Nephron (organoid): Measurements from ENCODE around the gene CCT3.

ENCODE experiments used
- H3K27ac Mint-ChIP-seq, 3 experiments: 2 replicates each; pipeline ENCODE4 v1.8.0; 2020; ENCODE audit warnings: mixed read lengths in 3 of 3, mild to moderate bottlenecking in 2 of 3, moderate library complexity in 1 of 3
- H3K27me3 Mint-ChIP-seq: 2 replicates; pipeline ENCODE4 v1.8.0; 2021; ENCODE audit warnings: low read depth, mild to moderate bottlenecking, moderate library complexity, mixed read lengths
- H3K36me3 Mint-ChIP-seq: 2 replicates; pipeline ENCODE4 v1.8.0; 2020; ENCODE audit warnings: low read depth, mixed read lengths
- H3K4me1 Mint-ChIP-seq: 2 replicates; pipeline ENCODE4 v1.8.0; 2020; ENCODE audit warnings: mixed read lengths
- H3K4me3 Mint-ChIP-seq, 3 experiments: 2 replicates each; pipeline ENCODE4 v1.8.0; 2020; ENCODE audit warnings: mild to moderate bottlenecking in 3 of 3, mixed read lengths in 3 of 3, moderate library complexity in 2 of 3
- H3K9me3 Mint-ChIP-seq: 2 replicates; pipeline ENCODE4 v1.8.0; 2020; ENCODE audit warnings: mixed read lengths
- CTCF ChIP-seq, 3 experiments: fragments of 200-600 bp; sonication (generic); IDR thresholded peaks; one replicate each; pipeline ENCODE4 v1.5.0; 2021; ENCODE audit warnings: antibody characterized with exemption in 3 of 3; ENCODE audit not compliant: unreplicated experiment in 3 of 3

CCT3 gene

GRCh38 chr1:156366378-156367166 lies 28.5 kb upstream of the CCT3 start:
- H3K27me3 Mint-ChIP-seq: peaks cover 54% of the 10 kb centered on the region
- no peaks in the 10 kb centered on the region for H3K9me3 Mint-ChIP-seq
- peak overlapping the region in 1 of 3 experiments; percentile 9 for H3K27ac Mint-ChIP-seq
- TF ChIP-seq CTCF (IDR thresholded peaks at IDR 0.05; ENCODE audit: unreplicated experiment in 3 of 3): no peak
- peaks cover 2% of the 10 kb centered on the region for H3K4me1 Mint-ChIP-seq
- no peaks in the 10 kb centered on the region for H3K36me3 Mint-ChIP-seq
- no peak overlapping the region for H3K4me3 Mint-ChIP-seq

GRCh38 chr1:156365754-156366153 lies 27.7 kb upstream of the CCT3 start:
- Mint-ChIP-seq H3K27me3 (peaks cover 51% of the 10 kb centered on the region), H3K4me1 (no peaks in the 10 kb centered on the region), H3K27ac (peak overlapping the region in 1 of 3 experiments; percentile 44), H3K9me3 (no peaks in the 10 kb centered on the region), H3K36me3 (no peaks in the 10 kb centered on the region), H3K4me3 (no peak overlapping the region)
- no peak for TF ChIP-seq CTCF (IDR thresholded peaks at IDR 0.05; ENCODE audit: unreplicated experiment in 3 of 3)

GRCh38 chr1:156360534-156360933 lies 22.4 kb upstream of the CCT3 start:
- TF ChIP-seq CTCF (IDR thresholded peaks at IDR 0.05; ENCODE audit: unreplicated experiment in 3 of 3): no peak
- no peak overlapping the region for H3K4me3 Mint-ChIP-seq

GRCh38 chr1:156359973-156360372 lies 21.9 kb upstream of the CCT3 start:
- Mint-ChIP-seq H3K9me3 (no peaks in the 10 kb centered on the region), H3K4me3 (no peak overlapping the region), H3K36me3 (no peaks in the 10 kb centered on the region), H3K27ac (no peak overlapping the region), H3K4me1 (no peaks in the 10 kb centered on the region), H3K27me3 (peaks cover 60% of the 10 kb centered on the region)
- TF ChIP-seq CTCF (IDR thresholded peaks at IDR 0.05; ENCODE audit: unreplicated experiment in 3 of 3): no peak

More at GRCh38 chr1:156360534-156360933, 22.4 kb upstream of the CCT3 start:
- no peaks in the 10 kb centered on the region for H3K9me3 Mint-ChIP-seq
- no peaks in the 10 kb centered on the region for H3K4me1 Mint-ChIP-seq
- H3K27me3 Mint-ChIP-seq: peaks cover 61% of the 10 kb centered on the region
- H3K36me3 Mint-ChIP-seq: no peaks in the 10 kb centered on the region
- H3K27ac Mint-ChIP-seq: peak overlapping the region in 1 of 3 experiments; percentile 44

DNA sequence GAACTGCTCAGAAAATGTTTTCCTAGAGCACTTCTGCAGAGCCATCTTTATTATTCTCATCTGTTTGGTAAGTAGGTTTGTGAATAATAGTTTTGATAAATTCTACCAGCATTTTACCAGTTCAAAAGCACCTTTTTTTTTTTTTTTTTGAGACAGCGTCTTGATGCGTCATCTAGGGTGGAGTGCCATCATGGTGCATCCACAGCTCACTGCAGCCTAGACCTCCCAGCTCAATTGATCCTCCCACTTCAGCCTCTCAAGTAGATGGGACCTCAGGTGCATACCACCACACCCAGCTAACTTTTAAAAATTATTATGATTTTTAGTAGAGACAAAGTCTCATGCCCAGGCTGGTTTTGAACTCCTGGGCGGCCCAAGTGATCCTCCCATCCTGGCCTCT lies 21.2 kb upstream of the CCT3 start:
- Mint-ChIP-seq H3K27me3 (peaks cover 62% of the 10 kb centered on the region), H3K27ac (no peak overlapping the region), H3K4me3 (no peak overlapping the region), H3K36me3 (no peaks in the 10 kb centered on the region), H3K9me3 (no peaks in the 10 kb centered on the region), H3K4me1 (no peaks in the 10 kb centered on the region)
- TF ChIP-seq CTCF (IDR thresholded peaks at IDR 0.05; ENCODE audit: unreplicated experiment in 3 of 3): no peak

- H3K27me3 Mint-ChIP-seq: peaks cover 64% of the 10 kb centered on the region
- H3K9me3 Mint-ChIP-seq: no peaks in the 10 kb centered on the region
- H3K4me1 Mint-ChIP-seq: no peaks in the 10 kb centered on the region
- H3K36me3 Mint-ChIP-seq: no peaks in the 10 kb centered on the region
- H3K27ac Mint-ChIP-seq: no peak overlapping the region
- no peak for TF ChIP-seq CTCF (IDR thresholded peaks at IDR 0.05; ENCODE audit: unreplicated experiment in 3 of 3)
- H3K4me3 Mint-ChIP-seq: no peak overlapping the region
Measured at GRCh38 chr1:156358641-156359040, 20.5 kb upstream of the CCT3 start.
